ENCODE measurements around the gene PPP1R37.

The PPP1R37 gene

GRCh38 chr19:45152504-45153338 lies 59.7 kb downstream of the PPP1R37 start:
- peaks cover 0 to 73% of the 10 kb centered on the region in 2 donors for H3K27me3 ChIP-seq
- no peaks in the 10 kb centered on the region for H3K9me3 ChIP-seq
- intact Hi-C loops (cut with DNase I; ENCODE audit: low total_unique reads): no loop called here
- peaks cover 10 to 34% (median 26%) of the 10 kb centered on the region in 4 donors for H3K4me1 ChIP-seq
- TF ChIP-seq CTCF (IDR thresholded peaks at IDR 0.05): no peak
- no peak overlapping the region for H3K27ac ChIP-seq
- H3K4me3 ChIP-seq: peak overlapping the region; percentile 19 to 40
- no peak for DNase-seq
- H3K36me3 ChIP-seq: peaks cover 0 to 4% (median 0%) of the 10 kb centered on the region in 3 donors

- peak overlapping the region; percentile 19 to 40 for H3K4me3 ChIP-seq
- H3K9me3 ChIP-seq: no peaks in the 10 kb centered on the region
- intact Hi-C loops (cut with DNase I; ENCODE audit: low total_unique reads): no loop called here
- no peak for TF ChIP-seq CTCF (IDR thresholded peaks at IDR 0.05)
- H3K27ac ChIP-seq: no peak overlapping the region
- no peak for DNase-seq
- H3K4me1 ChIP-seq: peaks cover 10 to 34% (median 26%) of the 10 kb centered on the region in 4 donors
- peaks cover 0 to 81% of the 10 kb centered on the region in 2 donors for H3K27me3 ChIP-seq
- no peaks in the 10 kb centered on the region for H3K36me3 ChIP-seq
Measured at GRCh38 chr19:45153339-45154063, 60.5 kb downstream of the PPP1R37 start.

- no peak for DNase-seq
- no peak for TF ChIP-seq CTCF (IDR thresholded peaks at IDR 0.05)
- H3K27me3 ChIP-seq: peaks cover 0 to 88% of the 10 kb centered on the region in 2 donors
- H3K36me3 ChIP-seq: no peaks in the 10 kb centered on the region
- no peak overlapping the region for H3K27ac ChIP-seq
- intact Hi-C loops (cut with DNase I; ENCODE audit: low total_unique reads): no loop called here
- H3K4me1 ChIP-seq: peaks cover 10 to 34% (median 26%) of the 10 kb centered on the region in 4 donors
- no peak overlapping the region for H3K4me3 ChIP-seq
- H3K9me3 ChIP-seq: no peaks in the 10 kb centered on the region
Measured at GRCh38 chr19:45154064-45154827, 61.3 kb downstream of the PPP1R37 start.

GRCh38 chr19:45156011-45156630 lies 63.1 kb downstream of the PPP1R37 start:
- Histone ChIP-seq H3K4me3 (no peak overlapping the region), H3K4me1 (peaks cover 10 to 33% (median 26%) of the 10 kb centered on the region in 4 donors), H3K36me3 (no peaks in the 10 kb centered on the region), H3K27me3 (peaks cover 0 to 90% of the 10 kb centered on the region in 2 donors), H3K27ac (no peak overlapping the region), H3K9me3 (no peaks in the 10 kb centered on the region)
- no peak for TF ChIP-seq CTCF (IDR thresholded peaks at IDR 0.05)
- intact Hi-C loops (cut with DNase I; ENCODE audit: low total_unique reads): no loop called here
- DNase-seq: no peak

GRCh38 chr19:45156751-45157150 lies 63.8 kb downstream of the PPP1R37 start:
- Histone ChIP-seq H3K27me3 (peaks cover 0 to 90% of the 10 kb centered on the region in 2 donors), H3K9me3 (no peaks in the 10 kb centered on the region), H3K36me3 (no peaks in the 10 kb centered on the region), H3K27ac (no peak overlapping the region), H3K4me1 (peaks cover 10 to 34% (median 22%) of the 10 kb centered on the region in 4 donors), H3K4me3 (no peak overlapping the region)
- TF ChIP-seq CTCF (IDR thresholded peaks at IDR 0.05): no peak
- intact Hi-C loops (cut with DNase I; ENCODE audit: low total_unique reads): no loop called here
- DNase-seq: no peak

All from tibial artery (tissue), 4 donors.